K562 (cell line): ENCODE results near the gene SLC25A31. TPM values are rescaled to one million over a fixed set of nuclear protein-coding genes. Genes with fewer than 3 reads are reported as not detected.

Source experiments
- MAZ ChIP-seq, 2 experiments: fragments of 450-650 bp in 1 of 2; sonication (generic) in 1 of 2; formaldehyde crosslinking; IDR thresholded peaks in 1 of 2; conservative IDR thresholded peaks in 1 of 2; 2 replicates each; pipeline versions ENCODE4 v1.4.0 to v1.5.0; 2020; ENCODE audit warnings: mild to moderate bottlenecking in 1 of 2, missing genetic modification reagents in 1 of 2
- MGA ChIP-seq: fragments of 450-650 bp; IDR thresholded peaks from 2 replicates; pipeline ENCODE4 v1.6.1; 2016; ENCODE audit warnings: mild to moderate bottlenecking, moderate library complexity
- NCOR1 ChIP-seq: fragments of 450-650 bp; IDR thresholded peaks from 2 replicates; pipeline ENCODE4 v1.6.1; 2016; ENCODE audit warnings: mild to moderate bottlenecking, moderate library complexity
- PRDM10 ChIP-seq: fragments of 450-650 bp; IDR thresholded peaks from 2 replicates; pipeline ENCODE4 v1.6.1; 2018; ENCODE audit not compliant: partially characterized antibody
- ZNF592 ChIP-seq: fragments of 450-650 bp; IDR thresholded peaks from 2 replicates; pipeline ENCODE4 v1.6.1; 2017; ENCODE audit warnings: antibody characterized with exemption, mild to moderate bottlenecking
- ZNF695 ChIP-seq: fragments of 450-650 bp; formaldehyde crosslinking; IDR thresholded peaks from 2 replicates; pipeline ENCODE4 v1.4.0; 2020; ENCODE audit warnings: mild to moderate bottlenecking, moderate library complexity
- polyA plus RNA-seq, 8 experiments: library from polyadenylated mRNA; depleted of rRNA in 4 of 8; stranded (reverse) in 5 of 8; unstranded in 3 of 8; fragments of >200 nt; fragmentation: Nextera tagmentation in 2 of 8; fragmentation: Illumina TruSeq in 1 of 8; extraction: Ambion mirVana in 2 of 8; extraction: Trizol in 1 of 8; gene quantifications; 2 replicates each; pipeline versions ENCODE4 v1.2.1 to v1.2.3, GENCODE V29; 2011 to 2014; ENCODE audit warnings: inconsistent platforms in 1 of 8, missing spikeins in 1 of 8
- total RNA-seq, 7 experiments: library from RNA; depleted of rRNA in 6 of 7; stranded (reverse); fragments of >200 nt in 6 of 7; fragmentation: Illumina TruSeq in 2 of 7; extraction: Trizol in 2 of 7; gene quantifications; 2 replicates each; pipeline versions ENCODE4 v1.2.1 to v1.2.3, GENCODE V29; 2011 to 2021; ENCODE audit warnings: low replicate concordance in 1 of 7

The SLC25A31 gene
- total and polyA plus RNA-seq, 9 of the 15 experiments (the other 6 are each of a cell fraction or from before 2014, with no cell fraction given) = 0.07 TPM; not detected in 8

- TF ChIP-seq MGA = peak; percentile 37; the same call in 1 of the 2 replicates
- TF ChIP-seq ZNF695 (CRISPR knock-in tag) = no peak
- TF ChIP-seq MAZ (CRISPR knock-in tag; conservative IDR thresholded peaks at IDR 0.05 in 1 of 2, IDR thresholded peaks at IDR 0.05 in 1 of 2) = no peak
- TF ChIP-seq PRDM10 = peak; percentile 70
- TF ChIP-seq NCOR1 = no peak
- TF ChIP-seq ZNF592 = no peak
Measured at GRCh38 chr4:127783026-127783769, 53.0 kb downstream of the SLC25A31 start (continued).
